Medulla oblongata (tissue), 1 donor: ENCODE results near the gene A1BG.
"Not testable (repeated sequence)": the region's sequence is repeated elsewhere in the genome, so short reads cannot be mapped to it uniquely, and the experiment has no call there.

ENCODE experiments used
- DNase-seq: peaks from one replicate; pipeline ENCODE4 v3.0.0-alpha.2; 2015; ENCODE audit errors: extremely low spot score

A1BG gene

DNA sequence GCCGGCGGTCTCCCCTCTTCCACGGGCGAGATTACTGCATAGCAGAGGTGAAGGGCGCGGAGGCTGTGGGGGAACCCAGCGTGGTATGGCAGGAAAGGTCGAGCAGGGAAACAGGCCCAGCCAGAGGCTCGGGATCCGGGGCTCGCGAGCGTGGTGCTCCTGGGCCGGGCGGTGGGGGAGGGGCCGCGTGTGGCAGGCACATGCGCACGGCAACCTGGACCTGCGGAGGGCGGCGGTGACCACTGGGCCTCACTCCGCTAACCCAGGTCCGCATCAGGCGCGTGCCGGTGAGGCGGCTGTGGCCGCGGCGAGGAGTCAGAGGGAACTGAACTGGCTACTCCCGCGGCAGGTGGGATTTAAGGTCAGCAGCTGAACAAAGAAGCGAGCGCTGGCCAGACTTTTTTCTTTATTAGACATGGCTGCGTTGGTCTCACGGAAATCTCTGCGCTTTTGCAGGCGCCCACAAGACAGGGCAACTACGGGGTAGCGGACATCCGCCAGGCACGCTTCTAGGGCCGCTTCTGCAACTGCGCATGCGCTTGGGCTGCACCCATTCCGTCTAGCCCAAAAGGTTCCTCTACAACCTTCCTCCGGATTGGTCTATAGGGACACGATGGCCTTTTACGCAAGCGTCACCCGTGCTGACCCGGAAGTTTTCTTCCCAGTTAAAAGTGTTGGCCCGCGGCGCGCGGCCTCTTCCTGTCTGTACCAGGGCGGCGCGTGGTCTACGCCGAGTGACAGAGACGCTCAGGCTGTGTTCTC is 33.5 kb upstream of the A1BG start, which contains the start of gene RPS5:
Gene RPS5, plus strand, starts transcription at position 694 of the 762 bp plus-strand sequence. CDS start 869 bp downstream, outside the sequence.
- peak; percentile 99 for DNase-seq

- DNase-seq = no peak
Measured at GRCh38 chr19:58385891-58386575, 32.7 kb upstream of the A1BG start.

- DNase-seq = no peak
Measured at GRCh38 chr19:58385313-58385890, 32.1 kb upstream of the A1BG start.

GRCh38 chr19:58382997-58383603 is 29.8 kb upstream of the A1BG start:
- no peak for DNase-seq

- no peak for DNase-seq
Measured at GRCh38 chr19:58381460-58382212, 28.3 kb upstream of the A1BG start.

- peak; percentile 100 for DNase-seq
Measured at GRCh38 chr19:58380662-58381459, 27.6 kb upstream of the A1BG start, which contains the start of gene ZNF837. TSS of gene ZNF837 (minus strand) at chr19:58381030. CDS start at chr19:58369332, 11,698 bp downstream.

DNA sequence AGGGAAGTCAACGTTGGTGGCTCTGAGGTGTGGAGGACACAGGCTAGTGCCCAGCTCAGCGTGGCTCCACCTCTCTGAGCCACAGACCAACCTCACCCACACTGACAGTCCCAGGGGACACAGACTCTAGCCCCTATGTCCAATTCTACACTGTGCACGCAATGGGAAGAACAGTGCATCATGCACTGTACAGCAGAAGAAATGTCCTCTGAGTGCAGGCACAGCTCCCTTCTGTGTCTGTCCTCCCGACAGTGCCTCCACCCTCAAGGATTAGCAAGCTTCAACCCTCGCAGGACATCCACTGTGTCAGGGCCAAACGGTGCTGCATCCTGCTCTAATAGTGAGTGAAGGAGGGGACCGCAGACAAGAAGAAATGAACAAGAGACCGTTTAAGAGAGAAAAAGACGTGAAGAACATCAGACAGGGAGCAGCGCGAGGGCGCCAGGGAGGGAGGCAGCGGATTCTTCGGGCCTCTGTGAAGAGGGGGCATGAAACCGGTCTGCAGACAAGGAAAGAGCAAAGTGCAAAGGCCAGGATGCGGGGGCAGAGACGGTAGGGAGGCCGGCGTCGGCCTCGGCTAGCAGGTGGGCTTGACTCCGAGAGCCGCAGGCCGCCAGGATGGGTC is 26.9 kb upstream of the A1BG start:
- peak; percentile 27 for DNase-seq

DNA sequence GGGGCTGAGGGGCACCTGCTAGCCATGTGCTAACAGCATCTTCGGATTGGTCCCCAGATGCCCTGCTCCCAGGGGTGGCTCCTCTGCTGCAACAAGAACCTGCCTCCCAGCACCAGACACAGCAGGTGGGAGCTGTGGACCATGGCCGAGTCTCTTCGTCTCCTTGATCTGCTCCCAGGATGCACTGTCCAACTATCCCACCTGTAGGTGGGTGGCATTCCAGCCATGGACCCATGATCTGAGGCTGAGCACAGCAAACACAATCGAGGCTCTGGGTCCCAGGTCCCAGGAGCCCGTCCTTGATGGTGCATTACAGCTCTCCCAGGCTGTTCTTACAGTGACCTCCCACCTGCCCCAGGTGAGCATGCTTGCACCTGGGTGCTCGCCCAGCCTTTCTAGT is 26.0 kb upstream of the A1BG start:
- no peak for DNase-seq

- not testable (repeated sequence) for DNase-seq
Measured at GRCh38 chr19:58376724-58377123, 23.4 kb upstream of the A1BG start.

- DNase-seq = no peak
Measured at GRCh38 chr19:58374200-58374599, 20.9 kb upstream of the A1BG start.

GRCh38 chr19:58372311-58373133 is 19.2 kb upstream of the A1BG start:
- DNase-seq = peak; percentile 50

DNA sequence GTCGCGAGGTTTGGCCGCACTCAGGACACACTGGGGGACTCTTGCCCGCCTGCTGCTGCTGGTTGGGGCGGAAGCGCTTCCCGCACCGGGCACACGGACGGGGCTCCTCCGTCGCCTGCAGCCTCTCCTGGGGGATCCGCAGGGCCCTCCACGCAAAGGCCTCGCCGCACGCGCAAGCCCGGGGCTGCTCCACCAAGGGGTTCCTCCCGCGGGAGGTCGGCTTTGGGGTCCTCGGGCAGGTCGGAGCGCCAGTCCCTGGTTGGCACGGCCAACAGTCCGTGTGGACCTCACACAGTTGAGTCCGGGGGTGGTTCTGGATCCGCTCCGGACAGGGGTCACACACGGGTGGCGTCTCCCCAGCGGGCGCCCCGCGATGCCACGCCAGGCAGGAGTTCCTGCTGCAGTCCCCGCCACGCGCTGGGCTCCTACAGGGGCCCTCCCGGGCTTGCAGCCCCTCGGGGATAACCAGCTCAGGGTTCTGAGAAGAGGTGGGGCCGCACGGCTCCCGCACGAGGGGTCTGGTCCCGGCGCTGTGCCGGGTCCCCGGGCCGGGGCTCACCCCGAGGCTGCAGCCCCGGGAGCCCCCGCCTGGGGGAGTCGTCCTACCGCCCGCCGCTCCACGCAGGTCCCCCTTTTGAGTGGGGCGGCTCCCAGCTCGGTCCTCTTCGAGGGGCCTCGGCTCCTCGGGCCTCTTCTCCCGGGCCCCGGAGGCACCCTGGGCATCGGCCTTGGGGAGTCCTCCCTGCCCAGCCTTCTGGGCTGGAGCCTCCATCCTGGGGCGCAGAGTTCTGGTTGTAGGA is 15.5 kb upstream of the A1BG start:
- DNase-seq = no peak

DNA sequence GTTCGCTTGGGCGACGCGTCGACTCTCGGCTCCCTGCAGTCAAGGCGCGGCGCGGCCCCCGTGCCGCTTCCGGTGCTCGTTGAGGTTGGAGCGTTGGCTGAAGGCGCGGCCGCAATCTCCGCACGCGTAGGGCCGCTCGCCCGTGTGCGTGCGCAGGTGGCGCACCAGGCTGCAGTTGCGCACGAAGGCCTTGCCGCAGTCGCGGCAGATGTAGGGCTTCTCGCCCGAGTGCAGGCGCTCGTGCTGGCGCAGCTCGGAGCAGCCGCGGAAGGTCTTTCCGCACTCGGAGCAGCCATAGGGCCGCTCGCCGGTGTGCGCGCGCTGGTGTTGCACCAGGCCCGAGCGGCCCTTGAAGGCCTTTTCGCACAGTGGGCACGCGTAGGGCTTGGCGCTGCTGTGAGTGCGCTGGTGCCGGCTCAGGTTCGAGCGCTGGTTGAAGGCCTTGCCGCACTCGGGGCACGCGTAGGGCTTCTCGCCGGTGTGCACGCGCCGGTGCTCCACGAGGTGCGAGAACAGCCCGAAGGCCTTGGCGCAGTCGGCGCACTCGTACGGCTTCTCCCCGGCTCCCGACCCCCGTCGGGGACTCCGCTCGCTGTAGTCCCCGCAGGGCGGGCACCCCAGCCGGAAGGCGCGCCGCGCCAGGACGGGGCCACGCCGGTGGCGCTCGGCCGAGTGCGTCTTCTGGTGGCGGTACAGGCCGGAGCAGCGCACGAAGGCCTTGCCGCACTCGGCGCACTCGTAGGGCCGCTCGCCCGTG is 14.6 kb upstream of the A1BG start:
- DNase-seq = no peak

- DNase-seq = no peak
Measured at GRCh38 chr19:58366585-58367430, 13.5 kb upstream of the A1BG start.

DNA sequence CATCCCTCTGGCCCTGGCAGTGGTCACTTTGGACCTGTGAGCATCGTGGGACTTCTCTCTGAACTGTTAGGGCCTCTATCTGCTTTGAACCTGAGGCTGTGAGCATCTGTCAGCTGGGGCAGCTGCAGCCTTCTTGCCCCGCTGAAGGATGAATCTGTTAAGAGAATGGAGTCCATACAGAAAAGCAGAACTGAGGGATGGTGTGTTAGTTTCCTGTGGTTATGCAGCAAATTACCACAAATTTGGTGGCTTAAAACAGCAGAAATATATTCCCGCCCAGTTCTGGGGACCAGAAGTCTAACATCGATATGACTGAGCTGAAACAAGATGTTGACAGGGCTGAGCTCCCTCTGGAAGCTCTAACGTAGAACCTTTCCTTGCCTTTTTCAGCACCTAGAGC is 10.9 kb upstream of the A1BG start:
- DNase-seq = no peak

DNA sequence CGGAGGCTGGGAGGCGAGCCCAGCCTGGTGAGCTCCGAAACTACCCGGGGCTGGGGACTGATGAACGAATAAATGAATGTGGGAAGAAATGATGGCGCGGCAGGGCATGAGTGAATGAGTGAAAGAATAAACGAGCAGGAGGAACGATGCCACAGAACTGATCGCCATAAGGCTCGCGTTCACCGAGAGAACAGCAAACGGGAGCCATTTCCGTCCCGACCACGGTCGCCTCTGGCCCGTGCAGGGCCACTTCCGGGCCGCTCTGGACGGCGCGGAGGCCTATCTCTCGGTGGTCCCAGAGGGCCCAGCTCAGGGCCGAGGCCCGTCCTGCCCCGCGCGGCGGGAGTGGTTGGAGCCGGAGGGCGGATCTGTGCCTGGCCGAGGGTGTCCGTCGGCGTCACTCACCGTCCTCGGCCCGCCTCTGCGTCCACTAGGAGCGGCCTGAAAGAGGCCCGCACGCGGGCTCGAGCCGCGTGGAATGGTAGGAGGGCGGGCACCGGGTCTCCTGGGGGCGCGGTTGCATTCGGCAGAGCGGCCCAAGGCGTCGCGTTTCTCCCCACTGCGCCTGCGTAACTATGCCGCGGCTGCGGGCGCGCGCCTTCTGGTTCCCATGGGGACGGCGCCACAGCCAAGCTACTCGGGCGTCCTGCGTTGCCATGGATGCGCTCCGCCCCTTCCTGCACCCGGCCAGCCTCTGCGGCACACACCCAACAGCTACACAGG is 9.1 kb upstream of the A1BG start, which contains the start of gene ZNF497:
Gene ZNF497, minus strand, starts transcription at position 480 of the 723 bp plus-strand sequence. CDS start 5,116 bp downstream, outside the sequence.
- DNase-seq = peak; percentile 97
